IMR-90 (cell line): Measurements from ENCODE around the gene FAM219A. TPM values are rescaled to one million over a fixed set of nuclear protein-coding genes. Genes with fewer than 3 reads are reported as not detected.

Experiments used
- ATAC-seq: fragments of 200-7000 bp; cut with Tn5 transposase; 2 replicates; pipeline ENCODE4 v1.9.1; 2020; ENCODE audit warnings: low read depth, mild to moderate bottlenecking, moderate library complexity
- BruUV-seq: library from RNA; stranded (reverse); fragments of 400-500 nt; replicated peaks from 2 replicates; lab custom pipeline; 2021; lab: Mats Ljungman, UMichigan
- CTCF ChIA-PET: fragments of 300-600 bp; formaldehyde crosslinking; extraction: SDS; loops from one replicate; lab custom pipeline; 2021; ENCODE audit warnings: antibody characterized with exemption; lab: Yijun Ruan, JAX
- POLR2A ChIA-PET: fragments of 300-600 bp; sonication (Branson Sonifier 250); formaldehyde crosslinking; loops from one replicate; lab custom pipeline; 2022; ENCODE audit warnings: antibody characterized with exemption; ENCODE audit not compliant: unreplicated experiment; lab: Charles Lee
- DNase-seq: peaks from one replicate; pipeline ENCODE4 v3.0.0; 2013
- H2AFZ ChIP-seq: replicated peaks from 2 replicates; pipeline ENCODE3; 2013; ENCODE audit warnings: low read length, mild to moderate bottlenecking; ENCODE audit not compliant: poor library complexity
- H2AK5ac ChIP-seq: 2 replicates; pipeline ENCODE4 v1.6.1; 2013; ENCODE audit warnings: low read depth, low read length, inconsistent platforms
- H2AK9ac ChIP-seq: replicated peaks from 2 replicates; pipeline ENCODE3; 2013; ENCODE audit warnings: mild to moderate bottlenecking, low read depth, low read length, moderate library complexity; ENCODE audit not compliant: poor library complexity
- H2BK120ac ChIP-seq: 2 replicates; pipeline ENCODE4 v1.6.1; 2013; ENCODE audit warnings: low read depth, low read length, inconsistent platforms
- H2BK15ac ChIP-seq: 3 replicates; pipeline ENCODE4 v1.6.1; 2013; ENCODE audit warnings: low read depth, low read length, inconsistent platforms
- H2BK20ac ChIP-seq: 2 replicates; pipeline ENCODE4 v1.6.1; 2013; ENCODE audit warnings: low read depth, mild to moderate bottlenecking, inconsistent platforms, low read length, moderate library complexity
- H2BK5ac ChIP-seq: 2 replicates; pipeline ENCODE4 v1.6.1; 2013; ENCODE audit warnings: mild to moderate bottlenecking, low read depth, low read length, inconsistent platforms; ENCODE audit not compliant: poor library complexity, severe bottlenecking
- H3K14ac ChIP-seq: replicated peaks from 2 replicates; pipeline ENCODE4 v1.6.1; 2013; ENCODE audit warnings: low read depth, low read length, inconsistent platforms
- H3K18ac ChIP-seq: 2 replicates; pipeline ENCODE4 v1.6.1; 2013; ENCODE audit warnings: low read depth, low read length, control low read depth
- H3K23ac ChIP-seq: 2 replicates; pipeline ENCODE4 v1.6.1; 2013; ENCODE audit warnings: low read depth, low read length, inconsistent platforms
- H3K27ac ChIP-seq: 2 replicates; pipeline ENCODE4 v1.5.1; 2013; ENCODE audit warnings: mild to moderate bottlenecking, control low read depth, low read length; ENCODE audit not compliant: insufficient read depth
- H3K27me3 ChIP-seq: 2 replicates; pipeline ENCODE4 v1.6.1; 2013; ENCODE audit warnings: low read length; ENCODE audit not compliant: control insufficient read depth, insufficient read depth
- H3K36me3 ChIP-seq: 2 replicates; pipeline ENCODE4 v1.6.1; 2013; ENCODE audit warnings: low read length, mixed read lengths; ENCODE audit not compliant: control insufficient read depth, insufficient read depth
- H3K4ac ChIP-seq: 2 replicates; pipeline ENCODE4 v1.6.1; 2013; ENCODE audit warnings: low read depth, low read length, inconsistent platforms
- H3K4me1 ChIP-seq: 2 replicates; pipeline ENCODE4 v1.6.1; 2013; ENCODE audit warnings: low read length, mixed read lengths; ENCODE audit not compliant: control insufficient read depth, insufficient read depth
- H3K4me2 ChIP-seq: 2 replicates; pipeline ENCODE4 v1.6.1; 2013; ENCODE audit warnings: low read depth, mild to moderate bottlenecking, control low read depth, low read length, moderate library complexity
- H3K4me3 ChIP-seq: 2 replicates; pipeline ENCODE4 v1.5.1; 2013; ENCODE audit warnings: low read depth, mild to moderate bottlenecking, control low read depth, low read length, moderate library complexity; ENCODE audit not compliant: insufficient read depth
- H3K56ac ChIP-seq: 2 replicates; pipeline ENCODE4 v1.6.1; 2013; ENCODE audit warnings: low read length, inconsistent platforms; ENCODE audit not compliant: insufficient read depth; ENCODE audit errors: extremely low read depth
- H3K79me1 ChIP-seq, 2 experiments: 2 replicates each; pipeline ENCODE4 v1.6.1; 2013; ENCODE audit warnings: low read length in 2 of 2, inconsistent platforms in 1 of 2, low read depth in 1 of 2
- H3K9ac ChIP-seq: 2 replicates; pipeline ENCODE4 v1.6.1; 2013; ENCODE audit warnings: low read depth, low read length, control low read depth
- H3K9me1 ChIP-seq: 2 replicates; pipeline ENCODE4 v1.6.1; 2013; ENCODE audit warnings: low read length, inconsistent platforms; ENCODE audit not compliant: insufficient read depth
- H3K9me3 ChIP-seq: 2 replicates; pipeline ENCODE4 v1.6.1; 2013; ENCODE audit warnings: low read length; ENCODE audit not compliant: control insufficient read depth, insufficient read depth
- H4K20me1 ChIP-seq: 2 replicates; pipeline ENCODE4 v1.6.1; 2013; ENCODE audit warnings: low read length, inconsistent platforms; ENCODE audit not compliant: insufficient read depth
- H4K5ac ChIP-seq: 2 replicates; pipeline ENCODE4 v1.6.1; 2013; ENCODE audit warnings: mild to moderate bottlenecking, low read depth, low read length, control low read depth
- H4K8ac ChIP-seq, 2 experiments: 2 replicates each; pipeline ENCODE4 v1.6.1; 2013; ENCODE audit warnings: low read depth in 2 of 2, low read length in 2 of 2, control low read depth in 1 of 2, inconsistent platforms in 1 of 2
- H4K91ac ChIP-seq: 2 replicates; pipeline ENCODE4 v1.6.1; 2013; ENCODE audit warnings: low read depth, low read length, inconsistent platforms; ENCODE audit not compliant: insufficient read depth
- BHLHE40 ChIP-seq: fragments of 150-350 bp; IDR thresholded peaks from 2 replicates; pipeline ENCODE4 v1.6.1; 2016; ENCODE audit warnings: mild to moderate bottlenecking, low read depth, low read length
- CEBPB ChIP-seq: IDR thresholded peaks from 2 replicates; pipeline ENCODE4 v1.6.1; 2012; ENCODE audit warnings: low read depth, low read length, improper control_type of control experiment
- CHD1 ChIP-seq: IDR thresholded peaks from 2 replicates; pipeline ENCODE4 v1.6.1; 2012; ENCODE audit warnings: low read depth, low read length, improper control_type of control experiment
- FOS ChIP-seq: fragments of 150-350 bp; IDR thresholded peaks from 2 replicates; pipeline ENCODE4 v1.6.1; 2016; ENCODE audit warnings: low read depth, low read length
- MAFK ChIP-seq: IDR thresholded peaks from 2 replicates; pipeline ENCODE4 v1.6.1; 2012; ENCODE audit warnings: low read depth, low read length, improper control_type of control experiment
- MAZ ChIP-seq: IDR thresholded peaks from 2 replicates; pipeline ENCODE4 v1.6.1; 2012; ENCODE audit warnings: low read depth, mild to moderate bottlenecking, low read length, improper control_type of control experiment, moderate library complexity, borderline replicate concordance
- MXI1 ChIP-seq: IDR thresholded peaks from 2 replicates; pipeline ENCODE4 v1.6.1; 2012; ENCODE audit warnings: low read depth, mild to moderate bottlenecking, low read length, moderate library complexity, borderline replicate concordance
- NFE2L2 ChIP-seq: fragments of 150-350 bp; IDR thresholded peaks from 2 replicates; pipeline ENCODE4 v1.6.1; 2016; ENCODE audit warnings: low read depth, mild to moderate bottlenecking, low read length
- RAD21 ChIP-seq: IDR thresholded peaks from 2 replicates; pipeline ENCODE4 v1.6.1; 2012; ENCODE audit warnings: low read length, improper control_type of control experiment
- RCOR1 ChIP-seq: IDR thresholded peaks from 2 replicates; pipeline ENCODE4 v1.6.1; 2012; ENCODE audit warnings: mild to moderate bottlenecking, low read length, improper control_type of control experiment; ENCODE audit not compliant: insufficient replicate concordance
- RFX5 ChIP-seq: IDR thresholded peaks from 2 replicates; pipeline ENCODE4 v1.8.0; 2012; ENCODE audit warnings: low read depth, mild to moderate bottlenecking, low read length, moderate library complexity
- SMC3 ChIP-seq: fragments of 150-350 bp; IDR thresholded peaks from 2 replicates; pipeline ENCODE4 v1.6.1; 2016; ENCODE audit warnings: low read depth, mild to moderate bottlenecking, antibody characterized with exemption, low read length, moderate library complexity
- WGBS, 2 experiments: methylation state at CpG; one replicate each; pipeline versions ENCODE4 v1.1.5 to v1.1.7; 2013; ENCODE audit warnings: missing lambda C conversion rate in 2 of 2; ENCODE audit not compliant: insufficient read length in 1 of 2; ENCODE audit errors: extremely low coverage in 2 of 2; 5-methylcytosine and 5-hydroxymethylcytosine counted together
- dilution Hi-C: fragments of 300-500 bp; cut with HindIII; formaldehyde crosslinking; loops from one replicate; pipeline ENCODE4 v1.14.3; 2018; ENCODE audit warnings: low sequenced_read_pairs; ENCODE audit not compliant: unreplicated experiment
- in situ Hi-C: fragments of 300-500 bp; cut with MboI; formaldehyde crosslinking; loops from 3 replicates; pipeline ENCODE4 v1.14.3; 2019; ENCODE audit warnings: low sequenced_read_pairs, inconsistent platforms, mixed read lengths
- intact Hi-C: fragments of 100-400 bp; cut with micrococcal nuclease; formaldehyde crosslinking; loops from 2 replicates; pipeline ENCODE4 v1.10.0; 2022
- polyA plus RNA-seq, 3 experiments: library from polyadenylated mRNA; depleted of rRNA; stranded (reverse); fragments of >200 nt; gene quantifications; 2 replicates each; pipeline ENCODE4 v1.2.3, GENCODE V29; 2012; ENCODE audit warnings: low replicate concordance in 1 of 3
- total RNA-seq: library from RNA; depleted of rRNA; stranded (reverse); fragments of >200 nt; gene quantifications from 2 replicates; pipeline ENCODE4 v1.2.3, GENCODE V29; 2012
- TF ChIP-seq, protein P1 (sequence below): fragments of 150-350 bp; IDR thresholded peaks from 2 replicates; pipeline ENCODE4 v1.6.1; 2017; ENCODE audit warnings: mild to moderate bottlenecking, antibody characterized with exemption, low read length, low read depth
- TF ChIP-seq, protein P2 (sequence below): conservative IDR thresholded peaks from 2 replicates; pipeline ENCODE4 v1.5.1; 2012; ENCODE audit warnings: mild to moderate bottlenecking, low read depth, low read length, improper control_type of control experiment
- TF ChIP-seq, protein P3 (sequence below): fragments of 150-350 bp; IDR thresholded peaks from 2 replicates; pipeline ENCODE4 v1.6.1; 2016; ENCODE audit warnings: low read depth, mild to moderate bottlenecking, low read length, moderate library complexity, borderline replicate concordance

FAM219A gene
- total and polyA plus RNA-seq, 2 of the 4 experiments (the other 2 are of a cell fraction) = 4.8 to 20.8 TPM

DNA sequence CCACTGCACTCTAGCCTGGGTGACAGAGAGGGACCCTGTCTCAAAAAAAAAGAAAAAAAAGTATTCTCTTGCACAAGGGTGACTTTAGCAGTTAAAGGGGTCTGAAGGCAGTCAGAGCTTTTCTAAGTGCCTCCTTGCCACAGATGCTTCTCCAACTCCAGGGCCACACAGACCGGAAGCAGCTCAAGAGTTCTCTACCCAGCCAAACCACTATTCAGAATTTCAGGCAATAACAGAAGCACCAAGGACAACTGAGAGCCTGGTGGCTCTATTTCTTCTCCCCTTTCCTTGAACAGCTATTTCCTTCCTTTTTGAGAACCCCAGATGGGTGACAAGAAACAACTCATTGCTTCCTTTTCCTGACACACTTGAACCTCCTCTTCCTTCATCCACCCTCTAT is 2.2 kb downstream of the FAM219A start:
- Histone ChIP-seq H3K4me3 (no peak overlapping the region), H4K5ac (no peak overlapping the region), H3K79me1 (peaks cover 25 to 70% of the 10 kb centered on the region in 2 experiments), H3K23ac (no peak overlapping the region), H3K9ac (no peak overlapping the region), H4K8ac (no peak overlapping the region), H2BK120ac (no peak overlapping the region), H2AK5ac (no peak overlapping the region), H3K36me3 (no peaks in the 10 kb centered on the region), H2AFZ (no peak overlapping the region), H3K9me1 (peaks cover 27% of the 10 kb centered on the region), H3K9me3 (no peaks in the 10 kb centered on the region), H3K56ac (no peak overlapping the region), H2BK5ac (no peak overlapping the region), H2BK20ac (no peak overlapping the region), H3K27ac (no peak overlapping the region), H4K91ac (no peak overlapping the region), H2AK9ac (no peak overlapping the region), H3K14ac (no peak overlapping the region), H3K4ac (no peak overlapping the region), H3K27me3 (no peaks in the 10 kb centered on the region), H4K20me1 (peaks cover 57% of the 10 kb centered on the region), H3K4me1 (peaks cover 10% of the 10 kb centered on the region), H3K4me2 (no peak overlapping the region), H2BK15ac (no peak overlapping the region), H3K18ac (no peak overlapping the region)
- intact Hi-C loops = no loop called here
- ATAC-seq = no peak
- POLR2A ChIA-PET = interaction anchor here (1.1 kb wide), 1 partner anchor 11 kb away, joined by 4 read pairs; no protein-coding TSS in a partner anchor
- CTCF ChIA-PET = interaction anchor here (0.7 kb wide), 1 partner anchor 12 kb away, joined by 3 read pairs; no protein-coding TSS in a partner anchor
- no peak for DNase-seq
- dilution Hi-C loops = no loop called here
- TSS peak; percentile 7 for BruUV-seq
- TF ChIP-seq RCOR1 (no peak), MAFK (no peak), FOS (no peak), CEBPB (no peak), MAZ (no peak), MXI1 (no peak), RAD21 (no peak), SMC3 (no peak), BHLHE40 (no peak), RFX5 (no peak), CHD1 (no peak), NFE2L2 (no peak)
- TF ChIP-seq, protein P1, sequence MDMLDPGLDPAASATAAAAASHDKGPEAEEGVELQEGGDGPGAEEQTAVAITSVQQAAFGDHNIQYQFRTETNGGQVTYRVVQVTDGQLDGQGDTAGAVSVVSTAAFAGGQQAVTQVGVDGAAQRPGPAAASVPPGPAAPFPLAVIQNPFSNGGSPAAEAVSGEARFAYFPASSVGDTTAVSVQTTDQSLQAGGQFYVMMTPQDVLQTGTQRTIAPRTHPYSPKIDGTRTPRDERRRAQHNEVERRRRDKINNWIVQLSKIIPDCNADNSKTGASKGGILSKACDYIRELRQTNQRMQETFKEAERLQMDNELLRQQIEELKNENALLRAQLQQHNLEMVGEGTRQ = no peak
- TF ChIP-seq, protein P2, sequence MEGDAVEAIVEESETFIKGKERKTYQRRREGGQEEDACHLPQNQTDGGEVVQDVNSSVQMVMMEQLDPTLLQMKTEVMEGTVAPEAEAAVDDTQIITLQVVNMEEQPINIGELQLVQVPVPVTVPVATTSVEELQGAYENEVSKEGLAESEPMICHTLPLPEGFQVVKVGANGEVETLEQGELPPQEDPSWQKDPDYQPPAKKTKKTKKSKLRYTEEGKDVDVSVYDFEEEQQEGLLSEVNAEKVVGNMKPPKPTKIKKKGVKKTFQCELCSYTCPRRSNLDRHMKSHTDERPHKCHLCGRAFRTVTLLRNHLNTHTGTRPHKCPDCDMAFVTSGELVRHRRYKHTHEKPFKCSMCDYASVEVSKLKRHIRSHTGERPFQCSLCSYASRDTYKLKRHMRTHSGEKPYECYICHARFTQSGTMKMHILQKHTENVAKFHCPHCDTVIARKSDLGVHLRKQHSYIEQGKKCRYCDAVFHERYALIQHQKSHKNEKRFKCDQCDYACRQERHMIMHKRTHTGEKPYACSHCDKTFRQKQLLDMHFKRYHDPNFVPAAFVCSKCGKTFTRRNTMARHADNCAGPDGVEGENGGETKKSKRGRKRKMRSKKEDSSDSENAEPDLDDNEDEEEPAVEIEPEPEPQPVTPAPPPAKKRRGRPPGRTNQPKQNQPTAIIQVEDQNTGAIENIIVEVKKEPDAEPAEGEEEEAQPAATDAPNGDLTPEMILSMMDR = no peak
- TF ChIP-seq, protein P3, sequence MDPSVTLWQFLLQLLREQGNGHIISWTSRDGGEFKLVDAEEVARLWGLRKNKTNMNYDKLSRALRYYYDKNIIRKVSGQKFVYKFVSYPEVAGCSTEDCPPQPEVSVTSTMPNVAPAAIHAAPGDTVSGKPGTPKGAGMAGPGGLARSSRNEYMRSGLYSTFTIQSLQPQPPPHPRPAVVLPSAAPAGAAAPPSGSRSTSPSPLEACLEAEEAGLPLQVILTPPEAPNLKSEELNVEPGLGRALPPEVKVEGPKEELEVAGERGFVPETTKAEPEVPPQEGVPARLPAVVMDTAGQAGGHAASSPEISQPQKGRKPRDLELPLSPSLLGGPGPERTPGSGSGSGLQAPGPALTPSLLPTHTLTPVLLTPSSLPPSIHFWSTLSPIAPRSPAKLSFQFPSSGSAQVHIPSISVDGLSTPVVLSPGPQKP = no peak
- in situ Hi-C loops = no loop called here
- WGBS, 2 experiments = no CpG with 5 or more reads among the region's 1 CpG
